IPS-15b (cell line): ENCODE results near the gene RELL1.

Experiments
- H3K27me3 ChIP-seq: one replicate; pipeline ENCODE4 v1.6.1; 2013; ENCODE audit warnings: low read length; ENCODE audit not compliant: control insufficient read depth, insufficient read depth
- H3K36me3 ChIP-seq: one replicate; pipeline ENCODE4 v1.6.1; 2013; ENCODE audit warnings: low read length; ENCODE audit not compliant: control insufficient read depth, insufficient read depth
- H3K4me1 ChIP-seq: one replicate; pipeline ENCODE4 v1.6.1; 2013; ENCODE audit warnings: mild to moderate bottlenecking, low read length; ENCODE audit not compliant: control insufficient read depth, insufficient read depth
- H3K4me3 ChIP-seq: one replicate; pipeline ENCODE4 v1.5.1; 2013; ENCODE audit warnings: low read depth, low read length
- H3K9ac ChIP-seq: one replicate; pipeline ENCODE4 v1.6.1; 2013; ENCODE audit warnings: low read depth, mild to moderate bottlenecking, low read length
- H3K9me3 ChIP-seq: one replicate; pipeline ENCODE4 v1.6.1; 2013; ENCODE audit warnings: mild to moderate bottlenecking, low read length; ENCODE audit not compliant: control insufficient read depth, insufficient read depth

RELL1 gene

GRCh38 chr4:37603070-37603468 lies 83.1 kb downstream of the RELL1 start:
- no peaks in the 10 kb centered on the region for H3K9me3 ChIP-seq
- no peaks in the 10 kb centered on the region for H3K36me3 ChIP-seq
- no peak overlapping the region for H3K9ac ChIP-seq
- no peak overlapping the region for H3K4me3 ChIP-seq
- H3K4me1 ChIP-seq = peaks cover 12% of the 10 kb centered on the region
- no peaks in the 10 kb centered on the region for H3K27me3 ChIP-seq

- Histone ChIP-seq H3K4me1 (peaks cover 12% of the 10 kb centered on the region), H3K9ac (no peak overlapping the region), H3K9me3 (no peaks in the 10 kb centered on the region), H3K27me3 (no peaks in the 10 kb centered on the region), H3K36me3 (no peaks in the 10 kb centered on the region), H3K4me3 (no peak overlapping the region)
Measured at GRCh38 chr4:37602454-37603069, 83.6 kb downstream of the RELL1 start.

- H3K4me3 ChIP-seq = no peak overlapping the region
- H3K9ac ChIP-seq = no peak overlapping the region
- H3K36me3 ChIP-seq = no peaks in the 10 kb centered on the region
- no peaks in the 10 kb centered on the region for H3K27me3 ChIP-seq
- peaks cover 7% of the 10 kb centered on the region for H3K4me1 ChIP-seq
- H3K9me3 ChIP-seq = no peaks in the 10 kb centered on the region
Measured at GRCh38 chr4:37601531-37601930, 84.6 kb downstream of the RELL1 start.

GRCh38 chr4:37599092-37599790 lies 86.9 kb downstream of the RELL1 start:
- H3K36me3 ChIP-seq = no peaks in the 10 kb centered on the region
- H3K4me1 ChIP-seq = peaks cover 7% of the 10 kb centered on the region
- H3K4me3 ChIP-seq = no peak overlapping the region
- no peak overlapping the region for H3K9ac ChIP-seq
- H3K9me3 ChIP-seq = no peaks in the 10 kb centered on the region
- H3K27me3 ChIP-seq = no peaks in the 10 kb centered on the region

GRCh38 chr4:37597034-37597433 lies 89.1 kb downstream of the RELL1 start:
- no peak overlapping the region for H3K4me3 ChIP-seq
- no peak overlapping the region for H3K9ac ChIP-seq
- H3K27me3 ChIP-seq = no peaks in the 10 kb centered on the region
- peaks cover 2% of the 10 kb centered on the region for H3K4me1 ChIP-seq
- H3K9me3 ChIP-seq = no peaks in the 10 kb centered on the region
- no peaks in the 10 kb centered on the region for H3K36me3 ChIP-seq

GRCh38 chr4:37595875-37596680 lies 90.1 kb downstream of the RELL1 start:
- Histone ChIP-seq H3K36me3 (no peaks in the 10 kb centered on the region), H3K9me3 (no peaks in the 10 kb centered on the region)

GRCh38 chr4:37594099-37594498 lies 92.1 kb downstream of the RELL1 start:
- peaks cover 1% of the 10 kb centered on the region for H3K4me1 ChIP-seq
- H3K36me3 ChIP-seq = no peaks in the 10 kb centered on the region
- no peaks in the 10 kb centered on the region for H3K9me3 ChIP-seq
- H3K9ac ChIP-seq = no peak overlapping the region
- no peak overlapping the region for H3K4me3 ChIP-seq
- H3K27me3 ChIP-seq = no peaks in the 10 kb centered on the region

More at GRCh38 chr4:37595875-37596680, 90.1 kb downstream of the RELL1 start:
- H3K4me1 ChIP-seq = peaks cover 2% of the 10 kb centered on the region
- H3K9ac ChIP-seq = no peak overlapping the region
- no peak overlapping the region for H3K4me3 ChIP-seq
- H3K27me3 ChIP-seq = no peaks in the 10 kb centered on the region

- H3K9me3 ChIP-seq = no peaks in the 10 kb centered on the region
- no peaks in the 10 kb centered on the region for H3K36me3 ChIP-seq
- no peaks in the 10 kb centered on the region for H3K27me3 ChIP-seq
- no peak overlapping the region for H3K4me3 ChIP-seq
- H3K4me1 ChIP-seq = no peaks in the 10 kb centered on the region
- H3K9ac ChIP-seq = no peak overlapping the region
Measured at GRCh38 chr4:37591349-37591748, 94.8 kb downstream of the RELL1 start.

GRCh38 chr4:37590016-37590415 lies 96.2 kb downstream of the RELL1 start:
- H3K9me3 ChIP-seq = no peaks in the 10 kb centered on the region
- H3K27me3 ChIP-seq = no peaks in the 10 kb centered on the region
- no peaks in the 10 kb centered on the region for H3K4me1 ChIP-seq
- H3K36me3 ChIP-seq = no peaks in the 10 kb centered on the region
- H3K9ac ChIP-seq = no peak overlapping the region
- H3K4me3 ChIP-seq = no peak overlapping the region

GRCh38 chr4:37588150-37588549 lies 98.0 kb downstream of the RELL1 start:
- Histone ChIP-seq H3K4me1 (no peaks in the 10 kb centered on the region), H3K27me3 (no peaks in the 10 kb centered on the region), H3K36me3 (no peaks in the 10 kb centered on the region), H3K4me3 (no peak overlapping the region), H3K9ac (no peak overlapping the region), H3K9me3 (no peaks in the 10 kb centered on the region)

- no peaks in the 10 kb centered on the region for H3K27me3 ChIP-seq
- H3K4me1 ChIP-seq = no peaks in the 10 kb centered on the region
- H3K4me3 ChIP-seq = no peak overlapping the region
- H3K36me3 ChIP-seq = no peaks in the 10 kb centered on the region
- H3K9ac ChIP-seq = no peak overlapping the region
- no peaks in the 10 kb centered on the region for H3K9me3 ChIP-seq
Measured at GRCh38 chr4:37586194-37586593, 100.0 kb downstream of the RELL1 start.
